ENCODE results near the gene BRD2.

GRCh38 chr6:32962213-32962826 is 6.1 kb upstream of the BRD2 start:
- TF ChIP-seq CTCF (IDR thresholded peaks at IDR 0.05) (no peak), POLR2AphosphoS5 (IDR thresholded peaks at IDR 0.05) (no peak), EP300 (IDR thresholded peaks at IDR 0.05) (no peak), POLR2A (IDR thresholded peaks at IDR 0.05) (no peak)

All from upper lobe of left lung (tissue), 4 donors.